K562 (cell line): Measurements from ENCODE around the gene USH2A. TPM values are rescaled to one million over a fixed set of nuclear protein-coding genes. Genes with fewer than 3 reads are reported as not detected.

ENCODE experiments used
- ATAC-seq: fragments of 200-7000 bp; cut with Tn5 transposase; 3 replicates; pipeline ENCODE4 v1.9.1; 2020; ENCODE audit warnings: moderate library complexity
- BruUV-seq: library from RNA; stranded (reverse); fragments of 400-500 nt; replicated peaks from 2 replicates; lab custom pipeline; 2021; lab: Mats Ljungman, UMichigan
- CTCF ChIA-PET: fragments of 300-600 bp; formaldehyde crosslinking; extraction: SDS; loops from one replicate; lab custom pipeline; 2021; ENCODE audit warnings: low intra/inter-chr PET ratio; lab: Yijun Ruan, JAX
- POLR2A ChIA-PET: fragments of 300-600, 350-650 bp; sonication (Branson Sonifier 250); formaldehyde crosslinking; extraction: SDS; loops from one replicate; lab custom pipeline; 2021; ENCODE audit warnings: antibody characterized with exemption, inconsistent platforms; lab: Yijun Ruan, JAX
- DNase-seq, 4 experiments: peaks; one replicate each; pipeline versions ENCODE4 v3.0.0 to v3.0.0-alpha.2; 2011 to 2018; ENCODE audit warnings: low spot score in 3 of 4, mixed read lengths in 3 of 4; ENCODE audit errors: extremely low read depth in 1 of 4
- FAIRE-seq: peaks from 2 replicates; lab custom pipeline; 2011; peaks lifted over from hg19 to GRCh38; lab: Jason Lieb, UNC
- H2AFZ ChIP-seq: 2 replicates; pipeline ENCODE4 v1.6.0; 2011; ENCODE audit warnings: low read depth, low read length, control low read depth, inconsistent platforms
- H3K27ac ChIP-seq: fragments of 200-600 bp; 3 replicates; pipeline ENCODE4 v1.8.0; 2011; ENCODE audit warnings: low read depth, mild to moderate bottlenecking, control low read depth, inconsistent platforms, low read length, moderate library complexity, mixed read lengths; ENCODE audit errors: extremely low read depth
- H3K27me3 ChIP-seq, 2 experiments: fragments of 300-600 bp in 1 of 2; 2 replicates in 1 of 2; 3 replicates in 1 of 2; pipeline versions ENCODE4 v1.6.0 to v1.8.0; 2011; ENCODE audit warnings: inconsistent platforms in 2 of 2, low read length in 2 of 2, mild to moderate bottlenecking in 1 of 2, mixed read lengths in 1 of 2, moderate library complexity in 1 of 2; ENCODE audit not compliant: control insufficient read depth in 2 of 2, insufficient read depth in 2 of 2
- H3K36me3 ChIP-seq: fragments of 300-600 bp; 3 replicates; pipeline ENCODE4 v1.8.0; 2011; ENCODE audit warnings: mild to moderate bottlenecking, low read length, inconsistent platforms; ENCODE audit not compliant: control insufficient read depth, insufficient read depth
- H3K4me1 ChIP-seq, 2 experiments: fragments of 200-600 bp in 1 of 2; replicated peaks in 1 of 2; 2 replicates in 1 of 2; 3 replicates in 1 of 2; pipeline versions ENCODE4 v1.5.1 to v1.8.0; 2011; ENCODE audit warnings: inconsistent platforms in 2 of 2, low read length in 2 of 2, mild to moderate bottlenecking in 1 of 2, mixed read lengths in 1 of 2, moderate library complexity in 1 of 2; ENCODE audit not compliant: control insufficient read depth in 2 of 2, insufficient read depth in 2 of 2
- H3K4me2 ChIP-seq: 2 replicates; pipeline ENCODE4 v1.6.1; 2011; ENCODE audit warnings: low read length, control low read depth, inconsistent platforms, mixed read lengths; ENCODE audit not compliant: insufficient read depth
- H3K4me3 ChIP-seq: fragments of 200-600 bp; sonication (generic), shearing (Covaris generic); 2 replicates; pipeline ENCODE4 v1.5.1; 2016; ENCODE audit warnings: control low read depth, inconsistent platforms
- H3K79me2 ChIP-seq: fragments of 200-600 bp; 3 replicates; pipeline ENCODE4 v1.8.0; 2011; ENCODE audit warnings: low read length, inconsistent platforms; ENCODE audit not compliant: control insufficient read depth, insufficient read depth
- H3K9ac ChIP-seq, 2 experiments: 2 replicates each; pipeline versions ENCODE4 v1.6.0 to v1.6.1; 2011; ENCODE audit warnings: low read depth in 2 of 2, low read length in 2 of 2, control low read depth in 1 of 2, inconsistent platforms in 1 of 2, mild to moderate bottlenecking in 1 of 2, mixed read lengths in 1 of 2; ENCODE audit not compliant: insufficient read depth in 1 of 2
- H3K9me1 ChIP-seq: one replicate; pipeline ENCODE4 v1.6.0; 2011; ENCODE audit warnings: inconsistent platforms, mild to moderate bottlenecking, low read length, moderate library complexity; ENCODE audit not compliant: control insufficient read depth, insufficient read depth
- H3K9me3 ChIP-seq: replicated peaks from 2 replicates; pipeline ENCODE4 v1.5.1; 2011; ENCODE audit warnings: low read depth, low read length, inconsistent platforms; ENCODE audit not compliant: control insufficient read depth, insufficient read depth
- H4K20me1 ChIP-seq: replicated peaks from 2 replicates; pipeline ENCODE4 v1.6.1; 2011; ENCODE audit warnings: low read length, inconsistent platforms, mixed read lengths; ENCODE audit not compliant: control insufficient read depth, insufficient read depth
- ATF3 ChIP-seq, 2 experiments: fragments of 450-650 bp in 1 of 2; sonication (generic) in 1 of 2; formaldehyde crosslinking in 1 of 2; IDR thresholded peaks in 1 of 2; conservative IDR thresholded peaks in 1 of 2; 2 replicates each; pipeline versions ENCODE4 v1.6.1 to v1.8.1; 2016 to 2023; ENCODE audit warnings: mild to moderate bottlenecking in 2 of 2, moderate library complexity in 2 of 2, inconsistent platforms in 1 of 2, missing genetic modification reagents in 1 of 2
- CTCF ChIP-seq, 3 experiments: IDR thresholded peaks in 2 of 3; conservative IDR thresholded peaks in 1 of 3; 2 replicates each; pipeline ENCODE4 v1.5.1; 2011 to 2012; ENCODE audit warnings: low read length in 3 of 3, mild to moderate bottlenecking in 3 of 3, control low read depth in 2 of 3, improper control_type of control experiment in 1 of 3, inconsistent platforms in 1 of 3, low read depth in 1 of 3, mixed read lengths in 1 of 3, moderate library complexity in 1 of 3; ENCODE audit not compliant: insufficient read depth in 2 of 3
- HMBOX1 ChIP-seq: sonication (generic); IDR thresholded peaks from 2 replicates; pipeline ENCODE4 v1.6.1; 2016
- SIN3B ChIP-seq: fragments of 450-650 bp; IDR thresholded peaks from 2 replicates; pipeline ENCODE4 v1.6.1; 2017; ENCODE audit warnings: low read depth, mild to moderate bottlenecking, moderate library complexity
- VEZF1 ChIP-seq: fragments of 200-800 bp; sonication (Bioruptor generic); IDR thresholded peaks from 2 replicates; pipeline ENCODE4 v1.6.1; 2017; ENCODE audit warnings: missing genetic modification characterization, missing compliant biosample characterization
- XRCC3 ChIP-seq: fragments of 450-650 bp; IDR thresholded peaks from 2 replicates; pipeline ENCODE4 v1.6.1; 2017; ENCODE audit warnings: mild to moderate bottlenecking, moderate library complexity
- ZFPM2 ChIP-seq: fragments of 250-450 bp; sonication (Bioruptor Pico); IDR thresholded peaks from 2 replicates; pipeline ENCODE4 v1.5.1; 2022; ENCODE audit warnings: mild to moderate bottlenecking
- ZNF24 ChIP-seq: fragments of 450-650 bp; IDR thresholded peaks from 2 replicates; pipeline ENCODE4 v1.6.1; 2016
- ZNF274 ChIP-seq: IDR thresholded peaks from 2 replicates; pipeline ENCODE4 v1.6.1; 2011; ENCODE audit warnings: low read depth, mild to moderate bottlenecking, low read length, moderate library complexity, borderline replicate concordance
- ZNF311 ChIP-seq: fragments of 250-450 bp; sonication (Bioruptor Pico); IDR thresholded peaks from 2 replicates; pipeline ENCODE4 v1.4.0; 2020; ENCODE audit warnings: mild to moderate bottlenecking, moderate library complexity
- ZNF431 ChIP-seq: sonication (generic); formaldehyde crosslinking; IDR thresholded peaks from 2 replicates; pipeline ENCODE4 v1.8.0; 2022; ENCODE audit warnings: mild to moderate bottlenecking, missing genetic modification reagents
- ZNF584 ChIP-seq: fragments of 200-800 bp; sonication (Bioruptor generic); IDR thresholded peaks from 2 replicates; pipeline ENCODE4 v1.6.1; 2016; ENCODE audit warnings: low read depth, mild to moderate bottlenecking, missing genetic modification characterization, missing compliant biosample characterization
- whole genome bisulfite sequencing: fragments of 100-300 bp; shearing (Covaris generic); methylation state at CpG from one replicate; pipeline ENCODE4 v1.1.6; 2016; ENCODE audit warnings: low coverage, mixed read lengths; ENCODE audit not compliant: insufficient coverage; ENCODE audit errors: missing lambda C conversion rate; 5-methylcytosine and 5-hydroxymethylcytosine counted together
- in situ Hi-C: fragments of 300-500 bp; cut with MboI; formaldehyde crosslinking; loops from 4 replicates; pipeline ENCODE4 v1.15.0; 2018; ENCODE audit warnings: inconsistent platforms, mixed read lengths
- intact Hi-C: fragments of 100-400 bp; cut with micrococcal nuclease; formaldehyde crosslinking; loops from 2 replicates; pipeline ENCODE4 v1.14.2; 2022
- polyA plus RNA-seq, 8 experiments: library from polyadenylated mRNA; depleted of rRNA in 4 of 8; stranded (reverse) in 5 of 8; unstranded in 3 of 8; fragments of >200 nt; fragmentation: Nextera tagmentation in 2 of 8; fragmentation: Illumina TruSeq in 1 of 8; extraction: Ambion mirVana in 2 of 8; extraction: Trizol in 1 of 8; gene quantifications; 2 replicates each; pipeline versions ENCODE4 v1.2.1 to v1.2.3, GENCODE V29; 2011 to 2014; ENCODE audit warnings: inconsistent platforms in 1 of 8, missing spikeins in 1 of 8
- total RNA-seq, 7 experiments: library from RNA; depleted of rRNA in 6 of 7; stranded (reverse); fragments of >200 nt in 6 of 7; fragmentation: Illumina TruSeq in 2 of 7; extraction: Trizol in 2 of 7; gene quantifications; 2 replicates each; pipeline versions ENCODE4 v1.2.1 to v1.2.3, GENCODE V29; 2011 to 2021; ENCODE audit warnings: low replicate concordance in 1 of 7

Gene USH2A
- total and polyA plus RNA-seq, 9 of the 15 experiments (the other 6 are each of a cell fraction or from before 2014, with no cell fraction given) = under 0.01 TPM; not detected in 7

- intact Hi-C loops = no loop called here
- Histone ChIP-seq H3K9me3 (no peaks in the 10 kb centered on the region), H3K9me1 (no peaks in the 10 kb centered on the region), H3K79me2 (no peaks in the 10 kb centered on the region), H2AFZ (no peak overlapping the region), H3K36me3 (no peaks in the 10 kb centered on the region), H3K4me3 (no peak overlapping the region), H4K20me1 (no peaks in the 10 kb centered on the region), H3K9ac (no peak overlapping the region), H3K27me3 (no peaks in the 10 kb centered on the region), H3K4me1 (no peaks in the 10 kb centered on the region), H3K27ac (no peak overlapping the region), H3K4me2 (no peak overlapping the region)
- no TSS peak for BruUV-seq
- ChIA-PET CTCF (no interaction called here), POLR2A (no interaction called here)
- no peak for TF ChIP-seq ZNF584 (CRISPR knock-in tag)
- no peak for TF ChIP-seq HMBOX1
- TF ChIP-seq CTCF (IDR thresholded peaks at IDR 0.05 in 2 of 3, conservative IDR thresholded peaks at IDR 0.05 in 1 of 3; ENCODE audit: insufficient read depth in 2 of 3, low read depth in 1 of 3, low read length in 3 of 3) = no peak
- no peak for TF ChIP-seq ZNF431
- TF ChIP-seq ZFPM2 (CRISPR knock-in tag) = no peak
- no peak for TF ChIP-seq ZNF311 (CRISPR knock-in tag)
- no peak for TF ChIP-seq VEZF1
- no peak for TF ChIP-seq ZNF24
- no peak for TF ChIP-seq ATF3 (IDR thresholded peaks at IDR 0.05)
- TF ChIP-seq ATF3 (CRISPR knock-in tag; conservative IDR thresholded peaks at IDR 0.05) = no peak
- TF ChIP-seq XRCC3 = no peak
- no peak for TF ChIP-seq SIN3B
- TF ChIP-seq ZNF274 = no peak
- DNase-seq (no peak), FAIRE-seq (no peak), ATAC-seq (no peak)
- in situ Hi-C loops = no loop called here
- WGBS = 0% methylated on average over 2 of the region's 2 CpGs
Observed at GRCh38 chr1:215819114-215819513, 604.1 kb downstream of the USH2A start.
